ENCODE data around the gene NRAP.
"Not testable (repeated sequence)": the region's sequence is repeated elsewhere in the genome, so short reads cannot be mapped to it uniquely, and the experiment has no call there.

DNA sequence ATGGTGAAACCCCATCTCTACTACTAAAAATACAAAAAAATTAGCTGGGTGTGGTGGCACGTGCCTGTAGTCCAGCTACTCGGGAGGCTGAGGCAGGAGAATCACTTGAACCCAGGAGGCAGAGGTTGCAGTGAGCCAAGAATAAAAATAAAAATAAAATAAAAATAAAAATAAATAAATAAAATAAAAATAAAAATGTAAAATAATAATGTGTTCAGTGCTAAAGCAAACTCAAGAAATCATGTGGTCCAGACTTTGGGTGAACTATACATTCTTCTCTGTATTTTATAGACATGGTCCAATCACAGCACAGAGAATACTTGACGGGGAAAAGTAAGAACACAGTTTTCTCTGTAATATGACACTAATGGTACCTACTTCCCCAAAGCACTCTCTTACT lies 11.4 kb downstream of the NRAP start:
- TF ChIP-seq, protein P1, sequence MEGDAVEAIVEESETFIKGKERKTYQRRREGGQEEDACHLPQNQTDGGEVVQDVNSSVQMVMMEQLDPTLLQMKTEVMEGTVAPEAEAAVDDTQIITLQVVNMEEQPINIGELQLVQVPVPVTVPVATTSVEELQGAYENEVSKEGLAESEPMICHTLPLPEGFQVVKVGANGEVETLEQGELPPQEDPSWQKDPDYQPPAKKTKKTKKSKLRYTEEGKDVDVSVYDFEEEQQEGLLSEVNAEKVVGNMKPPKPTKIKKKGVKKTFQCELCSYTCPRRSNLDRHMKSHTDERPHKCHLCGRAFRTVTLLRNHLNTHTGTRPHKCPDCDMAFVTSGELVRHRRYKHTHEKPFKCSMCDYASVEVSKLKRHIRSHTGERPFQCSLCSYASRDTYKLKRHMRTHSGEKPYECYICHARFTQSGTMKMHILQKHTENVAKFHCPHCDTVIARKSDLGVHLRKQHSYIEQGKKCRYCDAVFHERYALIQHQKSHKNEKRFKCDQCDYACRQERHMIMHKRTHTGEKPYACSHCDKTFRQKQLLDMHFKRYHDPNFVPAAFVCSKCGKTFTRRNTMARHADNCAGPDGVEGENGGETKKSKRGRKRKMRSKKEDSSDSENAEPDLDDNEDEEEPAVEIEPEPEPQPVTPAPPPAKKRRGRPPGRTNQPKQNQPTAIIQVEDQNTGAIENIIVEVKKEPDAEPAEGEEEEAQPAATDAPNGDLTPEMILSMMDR (conservative IDR thresholded peaks at IDR 0.05; ENCODE audit: low read depth in 2 of 2) = not testable (repeated sequence)
- not testable (repeated sequence) for TF ChIP-seq EZH2 (IDR thresholded peaks at IDR 0.05; ENCODE audit: low read depth, unreplicated experiment)

Data from GM23338 (cell line).